SK-N-SH (cell line): ENCODE data around the gene DACH1. TPM values are rescaled to one million over a fixed set of nuclear protein-coding genes. Genes with fewer than 3 reads are reported as not detected.

Source experiments
- CTCF ChIA-PET: fragments of 300-600, 350-600 bp; formaldehyde crosslinking; extraction: SDS; loops from one replicate; lab custom pipeline; 2021; lab: Yijun Ruan, JAX
- POLR2A ChIA-PET: fragments of 350-600 bp; sonication (Branson Sonifier 250); formaldehyde crosslinking; extraction: SDS; loops from one replicate; lab custom pipeline; 2020; ENCODE audit warnings: antibody characterized with exemption, inconsistent platforms; lab: Yijun Ruan, JAX
- DNase-seq: peaks from one replicate; pipeline ENCODE4 v3.0.0; 2012
- H2AFZ ChIP-seq: fragments of 200-600 bp; sonication (generic); 2 replicates; pipeline ENCODE4 v1.8.1; 2016; ENCODE audit warnings: antibody characterized with exemption, mild to moderate bottlenecking, low read depth
- H3F3A ChIP-seq: fragments of 200-600 bp; sonication (generic); replicated peaks from 2 replicates; pipeline ENCODE3; 2016; ENCODE audit warnings: antibody characterized with exemption, mild to moderate bottlenecking; ENCODE audit not compliant: insufficient read depth
- H3K27ac ChIP-seq, 2 experiments: fragments of 200-500 bp in 1 of 2; fragments of 200-600 bp in 1 of 2; sonication (Bioruptor generic) in 1 of 2; sonication (generic), shearing (Covaris generic) in 1 of 2; 2 replicates each; pipeline versions ENCODE4 v1.5.1 to v1.6.1; 2014 to 2016; ENCODE audit warnings: low read depth in 2 of 2, inconsistent platforms in 1 of 2, low read length in 1 of 2, mild to moderate bottlenecking in 1 of 2, mixed read lengths in 1 of 2
- H3K27me3 ChIP-seq: fragments of 200-600 bp; sonication (generic), shearing (Covaris generic); 2 replicates; pipeline ENCODE4 v1.6.1; 2016; ENCODE audit warnings: mixed run types; ENCODE audit not compliant: insufficient read depth
- H3K36me3 ChIP-seq, 2 experiments: fragments of 200-500 bp in 1 of 2; fragments of 200-600 bp in 1 of 2; sonication (Bioruptor generic) in 1 of 2; sonication (generic) in 1 of 2; replicated peaks in 1 of 2; 2 replicates each; pipeline versions ENCODE3 to v1.5.1; 2014 to 2016; ENCODE audit warnings: low read length in 1 of 2, mild to moderate bottlenecking in 1 of 2; ENCODE audit not compliant: insufficient read depth in 2 of 2, control insufficient read depth in 1 of 2
- H3K4me1 ChIP-seq, 2 experiments: fragments of 200-500 bp in 1 of 2; fragments of 200-600 bp in 1 of 2; sonication (Bioruptor generic) in 1 of 2; sonication (generic), shearing (Covaris generic) in 1 of 2; 2 replicates each; pipeline versions ENCODE4 v1.5.1 to v1.6.1; 2014 to 2016; ENCODE audit warnings: low read depth in 1 of 2, low read length in 1 of 2, mixed run types in 1 of 2; ENCODE audit not compliant: insufficient read depth in 2 of 2, control insufficient read depth in 1 of 2
- H3K4me2 ChIP-seq: fragments of 200-600 bp; sonication (generic), shearing (Covaris generic); 2 replicates; pipeline ENCODE4 v1.6.1; 2017; ENCODE audit warnings: mixed run types
- H3K4me3 ChIP-seq, 2 experiments: fragments of 200-500 bp in 1 of 2; fragments of 200-600 bp in 1 of 2; sonication (Bioruptor generic) in 1 of 2; sonication (generic), shearing (Covaris generic) in 1 of 2; 2 replicates each; pipeline versions ENCODE4 v1.5.1 to v1.8.1; 2014 to 2016; ENCODE audit warnings: low read depth in 2 of 2, inconsistent platforms in 1 of 2, low read length in 1 of 2, mild to moderate bottlenecking in 1 of 2, mixed read lengths in 1 of 2, moderate library complexity in 1 of 2
- H3K79me2 ChIP-seq: fragments of 200-600 bp; sonication (generic); 2 replicates; pipeline ENCODE4 v1.8.1; 2017; ENCODE audit warnings: mild to moderate bottlenecking; ENCODE audit not compliant: insufficient read depth
- H3K9ac ChIP-seq: fragments of 200-600 bp; sonication (generic); 2 replicates; pipeline ENCODE4 v1.6.1; 2017; ENCODE audit warnings: mixed run types
- H3K9me2 ChIP-seq: fragments of 200-600 bp; sonication (generic); 2 replicates; pipeline ENCODE4 v1.6.1; 2017; ENCODE audit warnings: mixed run types
- H3K9me3 ChIP-seq: fragments of 200-600 bp; sonication (generic); 2 replicates; pipeline ENCODE4 v1.6.1; 2017; ENCODE audit warnings: mixed run types, mild to moderate bottlenecking, moderate library complexity
- H4K20me1 ChIP-seq: fragments of 200-600 bp; sonication (generic); 2 replicates; pipeline ENCODE4 v1.6.1; 2017; ENCODE audit warnings: mild to moderate bottlenecking, mixed run types; ENCODE audit not compliant: insufficient read depth
- CHD2 ChIP-seq: fragments of 150-350 bp; IDR thresholded peaks from 2 replicates; pipeline ENCODE4 v1.6.1; 2018; ENCODE audit warnings: low read length; ENCODE audit not compliant: partially characterized antibody
- ELF1 ChIP-seq: IDR thresholded peaks from 2 replicates; pipeline ENCODE4 v1.4.0; 2012
- EP300 ChIP-seq, 2 experiments: IDR thresholded peaks; 2 replicates each; pipeline versions ENCODE4 v1.4.0 to v1.6.1; 2012; ENCODE audit warnings: borderline replicate concordance in 1 of 2, low read depth in 1 of 2, low read length in 1 of 2
- FOSL2 ChIP-seq: IDR thresholded peaks from 2 replicates; pipeline ENCODE4 v1.4.0; 2012; ENCODE audit warnings: low read depth, mild to moderate bottlenecking, moderate library complexity, borderline replicate concordance
- FOXJ3 ChIP-seq: sonication (generic); formaldehyde crosslinking; IDR thresholded peaks from 2 replicates; pipeline ENCODE4 v1.5.1; 2020; ENCODE audit warnings: mild to moderate bottlenecking, missing genetic modification reagents
- FOXM1 ChIP-seq: IDR thresholded peaks from 2 replicates; pipeline ENCODE4 v1.4.0; 2012; ENCODE audit warnings: low read depth, mild to moderate bottlenecking
- GATA2 ChIP-seq: sonication (generic); formaldehyde crosslinking; IDR thresholded peaks from 2 replicates; pipeline ENCODE4 v1.5.0; 2020; ENCODE audit warnings: mild to moderate bottlenecking, missing genetic modification reagents
- MXI1 ChIP-seq: IDR thresholded peaks from 2 replicates; pipeline ENCODE4 v1.6.1; 2012; ENCODE audit warnings: mild to moderate bottlenecking, low read depth, low read length, improper control_type of control experiment
- NRF1 ChIP-seq: IDR thresholded peaks from 2 replicates; pipeline ENCODE4 v1.6.1; 2012; ENCODE audit warnings: low read depth, mild to moderate bottlenecking, low read length
- POLR2AphosphoS5 ChIP-seq: IDR thresholded peaks from 2 replicates; pipeline ENCODE4 v1.6.1; 2012; ENCODE audit warnings: low read depth, low read length
- RXRA ChIP-seq: IDR thresholded peaks from 2 replicates; pipeline ENCODE4 v1.4.0; 2012; ENCODE audit warnings: low read depth, mild to moderate bottlenecking, borderline replicate concordance
- SMC3 ChIP-seq: IDR thresholded peaks from 2 replicates; pipeline ENCODE4 v1.6.1; 2012; ENCODE audit warnings: low read depth, low read length, improper control_type of control experiment
- USF1 ChIP-seq: IDR thresholded peaks from 2 replicates; pipeline ENCODE4 v1.4.0; 2012; ENCODE audit warnings: low read depth, borderline replicate concordance
- YY1 ChIP-seq: IDR thresholded peaks from 2 replicates; pipeline ENCODE4 v1.4.0; 2012; ENCODE audit warnings: low read depth, mild to moderate bottlenecking
- ZBTB33 ChIP-seq: IDR thresholded peaks from 2 replicates; pipeline ENCODE4 v1.4.0; 2012; ENCODE audit warnings: low read depth, borderline replicate concordance
- WGBS: methylation state at CpG from one replicate; pipeline ENCODE4 v1.1.6; 2017; ENCODE audit warnings: low lambda C conversion rate; 5-methylcytosine and 5-hydroxymethylcytosine counted together
- polyA plus RNA-seq, 3 experiments: library from polyadenylated mRNA; depleted of rRNA; stranded (reverse); fragments of >200 nt; gene quantifications; 2 replicates each; pipeline ENCODE4 v1.2.3, GENCODE V29; 2012
- TF ChIP-seq, protein P1 (sequence below): IDR thresholded peaks from 2 replicates; pipeline ENCODE4 v1.6.1; 2012; ENCODE audit warnings: mild to moderate bottlenecking, low read depth, low read length, moderate library complexity
- TF ChIP-seq, protein P2 (sequence below): fragments of 150-350 bp; IDR thresholded peaks from 2 replicates; pipeline ENCODE4 v1.6.1; 2016; ENCODE audit warnings: mild to moderate bottlenecking, low read depth, low read length

DACH1 gene
- polyA plus RNA-seq, 1 of the 3 experiments (the other 2 are of a cell fraction), result 0.21 TPM

DNA sequence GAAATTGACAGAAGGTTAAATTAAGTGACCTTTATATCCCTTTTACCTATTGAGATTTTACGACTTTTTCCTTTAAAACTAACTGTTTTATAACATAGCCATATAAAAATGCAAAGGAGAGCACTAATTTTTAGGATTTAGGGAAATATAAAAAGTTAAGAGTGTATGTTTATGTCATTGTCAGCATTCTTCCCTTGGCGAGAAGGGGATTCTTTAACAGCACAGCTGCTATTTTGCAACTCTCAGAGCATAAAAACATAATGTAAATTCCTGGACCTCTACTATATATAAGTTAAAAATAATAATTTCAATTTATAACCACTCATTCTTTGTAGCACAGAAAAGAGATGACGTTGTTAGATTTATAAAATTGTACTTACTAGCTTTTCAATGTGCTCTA lies 363.2 kb downstream of the DACH1 start:
- no peaks in the 10 kb centered on the region for H3K9me3 ChIP-seq
- POLR2A ChIA-PET, result no interaction called here
- H2AFZ ChIP-seq, result no peak overlapping the region
- H3K79me2 ChIP-seq, result no peaks in the 10 kb centered on the region
- 75% methylated on average over 3 of the region's 3 CpGs for WGBS
- no peaks in the 10 kb centered on the region; a peak in 1 of 4 replicates for H3K4me1 ChIP-seq
- CTCF ChIA-PET, result no interaction called here
- TF ChIP-seq, protein P1, sequence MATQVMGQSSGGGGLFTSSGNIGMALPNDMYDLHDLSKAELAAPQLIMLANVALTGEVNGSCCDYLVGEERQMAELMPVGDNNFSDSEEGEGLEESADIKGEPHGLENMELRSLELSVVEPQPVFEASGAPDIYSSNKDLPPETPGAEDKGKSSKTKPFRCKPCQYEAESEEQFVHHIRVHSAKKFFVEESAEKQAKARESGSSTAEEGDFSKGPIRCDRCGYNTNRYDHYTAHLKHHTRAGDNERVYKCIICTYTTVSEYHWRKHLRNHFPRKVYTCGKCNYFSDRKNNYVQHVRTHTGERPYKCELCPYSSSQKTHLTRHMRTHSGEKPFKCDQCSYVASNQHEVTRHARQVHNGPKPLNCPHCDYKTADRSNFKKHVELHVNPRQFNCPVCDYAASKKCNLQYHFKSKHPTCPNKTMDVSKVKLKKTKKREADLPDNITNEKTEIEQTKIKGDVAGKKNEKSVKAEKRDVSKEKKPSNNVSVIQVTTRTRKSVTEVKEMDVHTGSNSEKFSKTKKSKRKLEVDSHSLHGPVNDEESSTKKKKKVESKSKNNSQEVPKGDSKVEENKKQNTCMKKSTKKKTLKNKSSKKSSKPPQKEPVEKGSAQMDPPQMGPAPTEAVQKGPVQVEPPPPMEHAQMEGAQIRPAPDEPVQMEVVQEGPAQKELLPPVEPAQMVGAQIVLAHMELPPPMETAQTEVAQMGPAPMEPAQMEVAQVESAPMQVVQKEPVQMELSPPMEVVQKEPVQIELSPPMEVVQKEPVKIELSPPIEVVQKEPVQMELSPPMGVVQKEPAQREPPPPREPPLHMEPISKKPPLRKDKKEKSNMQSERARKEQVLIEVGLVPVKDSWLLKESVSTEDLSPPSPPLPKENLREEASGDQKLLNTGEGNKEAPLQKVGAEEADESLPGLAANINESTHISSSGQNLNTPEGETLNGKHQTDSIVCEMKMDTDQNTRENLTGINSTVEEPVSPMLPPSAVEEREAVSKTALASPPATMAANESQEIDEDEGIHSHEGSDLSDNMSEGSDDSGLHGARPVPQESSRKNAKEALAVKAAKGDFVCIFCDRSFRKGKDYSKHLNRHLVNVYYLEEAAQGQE, result no peak
- TF ChIP-seq CHD2, result no peak
- no peak for TF ChIP-seq ZBTB33
- no peak for TF ChIP-seq FOXM1
- TF ChIP-seq ELF1, result no peak
- TF ChIP-seq GATA2 (CRISPR knock-in tag), result no peak
- TF ChIP-seq YY1, result no peak
- no peak for TF ChIP-seq EP300 (IDR thresholded peaks at IDR 0.05; ENCODE audit: borderline replicate concordance in 1 of 2, low read depth in 1 of 2, low read length in 1 of 2)
- no peak for TF ChIP-seq NRF1
- no peak for TF ChIP-seq USF1
- no peak for TF ChIP-seq MXI1
- no peak for TF ChIP-seq RXRA
- no peak for TF ChIP-seq POLR2AphosphoS5
- TF ChIP-seq FOXJ3 (CRISPR knock-in tag), result no peak
- TF ChIP-seq SMC3, result no peak
- TF ChIP-seq, protein P2, sequence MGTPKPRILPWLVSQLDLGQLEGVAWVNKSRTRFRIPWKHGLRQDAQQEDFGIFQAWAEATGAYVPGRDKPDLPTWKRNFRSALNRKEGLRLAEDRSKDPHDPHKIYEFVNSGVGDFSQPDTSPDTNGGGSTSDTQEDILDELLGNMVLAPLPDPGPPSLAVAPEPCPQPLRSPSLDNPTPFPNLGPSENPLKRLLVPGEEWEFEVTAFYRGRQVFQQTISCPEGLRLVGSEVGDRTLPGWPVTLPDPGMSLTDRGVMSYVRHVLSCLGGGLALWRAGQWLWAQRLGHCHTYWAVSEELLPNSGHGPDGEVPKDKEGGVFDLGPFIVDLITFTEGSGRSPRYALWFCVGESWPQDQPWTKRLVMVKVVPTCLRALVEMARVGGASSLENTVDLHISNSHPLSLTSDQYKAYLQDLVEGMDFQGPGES, result no peak
- no peak for TF ChIP-seq FOSL2
- H3F3A ChIP-seq, result no peaks in the 10 kb centered on the region
- H4K20me1 ChIP-seq, result no peaks in the 10 kb centered on the region
- H3K27ac ChIP-seq, result no peak overlapping the region
- no peak overlapping the region for H3K4me2 ChIP-seq
- no peak overlapping the region for H3K9ac ChIP-seq
- no peaks in the 10 kb centered on the region for H3K36me3 ChIP-seq
- no peak overlapping the region for H3K4me3 ChIP-seq
- no peak for DNase-seq
- no peaks in the 10 kb centered on the region for H3K9me2 ChIP-seq
- H3K27me3 ChIP-seq, result no peaks in the 10 kb centered on the region
